Caki2 (cell line): ENCODE data around the gene TOB1. TPM values are rescaled to one million over a fixed set of nuclear protein-coding genes. Genes with fewer than 3 reads are reported as not detected.

Experiments
- DNase-seq: peaks from one replicate; pipeline ENCODE4 v3.0.0-alpha.2; 2015; ENCODE audit warnings: low read depth
- in situ Hi-C: cut with HindIII; loops from 2 replicates; pipeline ENCODE4 v1.10.0; 2016; ENCODE audit warnings: low sequenced_read_pairs, low pct_unique_long_range_greater_than_20kb, mixed read lengths
- total RNA-seq: library from RNA; depleted of rRNA; stranded (reverse); fragments of >200 nt; shearing (Covaris generic); gene quantifications from 2 replicates; pipeline ENCODE4 v1.2.3, GENCODE V29; 2014; ENCODE audit warnings: low replicate concordance

The TOB1 gene
- total RNA-seq, 1 experiment from 2014 or later: 15.6 TPM

DNA sequence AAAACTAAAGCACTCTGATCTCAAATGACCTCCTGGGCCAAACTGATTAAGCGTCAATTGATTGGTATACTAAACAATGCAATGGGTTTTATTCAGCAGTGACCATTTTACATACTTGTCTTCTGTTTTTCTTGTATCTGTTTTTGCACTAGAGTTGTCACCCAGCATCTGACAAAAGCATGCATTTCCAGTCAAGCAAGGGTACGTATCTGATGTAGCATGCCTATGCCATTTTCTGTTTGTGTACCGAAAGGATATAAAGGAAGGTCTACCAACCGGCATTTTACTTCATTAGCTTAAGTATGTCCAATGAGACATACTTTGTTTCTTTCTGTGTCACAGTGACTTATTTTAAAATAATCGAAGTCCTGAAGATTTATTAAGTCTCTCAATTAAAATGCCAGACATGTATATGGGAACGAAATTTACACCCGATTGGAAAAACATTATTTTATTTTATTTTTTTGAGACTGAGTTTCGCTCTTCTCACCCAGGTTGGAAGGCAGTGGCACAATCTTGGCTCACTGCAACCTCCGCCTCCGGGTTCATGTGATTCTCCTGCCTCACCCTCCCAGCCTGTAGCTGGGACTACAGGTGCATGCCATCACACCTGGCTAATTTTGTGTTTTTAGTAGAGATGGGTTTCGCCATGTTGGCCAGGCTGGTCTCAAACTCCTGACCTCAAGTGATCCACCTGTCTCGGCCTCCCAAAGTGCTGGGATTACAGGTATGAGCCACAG is 7.5 kb downstream of the TOB1 start:
- DNase-seq: no peak
- in situ Hi-C loops: no loop called here

DNA sequence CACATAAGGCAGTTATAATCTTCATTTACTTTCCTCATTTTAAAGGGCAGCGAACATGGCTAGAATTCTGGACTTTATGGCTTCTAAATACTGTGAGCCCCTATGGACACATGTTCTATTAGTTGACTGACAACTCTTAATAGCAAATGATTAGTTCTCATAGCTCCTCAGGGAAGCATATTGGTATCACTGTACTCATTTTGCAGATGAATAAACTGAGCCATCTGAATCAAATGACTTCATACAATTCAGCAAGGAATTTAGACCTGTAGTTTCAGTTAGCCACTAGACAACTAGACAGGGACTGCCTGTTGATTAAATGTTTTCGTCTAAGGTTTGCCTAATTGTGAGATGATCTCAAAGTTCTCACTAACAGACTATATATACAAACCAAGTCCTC is 9.7 kb downstream of the TOB1 start:
- in situ Hi-C loops: no loop called here
- no peak for DNase-seq

DNA sequence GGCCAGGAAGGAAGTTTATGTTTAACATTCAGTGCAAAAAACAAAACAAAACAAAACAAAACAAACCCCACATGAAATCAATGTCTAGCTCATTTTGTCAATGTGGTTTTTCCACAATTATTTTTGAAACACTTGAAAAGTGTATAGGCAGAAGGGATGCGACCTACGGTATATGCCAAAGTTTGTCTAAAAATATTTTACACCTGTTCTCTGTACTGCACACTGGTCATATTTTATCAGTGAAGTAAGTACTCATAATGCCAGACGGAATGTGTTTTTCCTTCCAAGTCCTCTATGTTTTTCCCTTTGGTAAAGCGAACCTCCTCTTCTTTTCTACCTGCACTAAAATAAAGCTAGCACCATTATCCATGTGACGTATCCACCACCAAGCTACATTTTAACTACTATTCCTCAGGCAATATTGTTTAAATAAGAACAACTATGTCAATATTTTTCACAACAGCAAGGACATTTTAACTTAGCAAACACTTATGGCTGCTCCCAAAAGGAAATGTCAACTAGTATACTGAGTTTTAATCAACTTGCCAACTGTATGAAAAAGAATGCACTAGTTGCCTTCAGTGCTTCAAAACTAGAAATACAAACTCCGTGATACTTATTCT is 10.3 kb downstream of the TOB1 start:
- in situ Hi-C loops: no loop called here
- no peak for DNase-seq

DNA sequence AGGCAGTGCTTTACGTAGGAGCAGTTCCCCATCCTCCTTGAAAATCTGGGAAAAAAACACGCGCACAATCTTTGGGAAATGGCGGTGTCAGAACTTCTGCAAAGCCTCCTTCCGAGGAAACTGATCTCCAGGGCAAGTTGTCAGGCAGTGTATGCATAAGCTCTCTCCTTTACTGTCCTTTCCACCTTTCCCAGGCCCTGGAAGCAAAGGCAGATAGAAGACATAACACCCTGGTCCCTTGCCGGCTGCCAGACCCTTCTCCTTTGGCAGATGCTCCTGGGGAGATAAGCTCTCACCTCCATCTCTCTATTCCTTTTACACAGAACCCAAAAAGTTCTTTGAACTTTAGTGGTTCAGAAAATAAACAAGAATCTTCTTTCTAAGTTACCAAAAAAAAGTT is 12.4 kb downstream of the TOB1 start:
- no peak for DNase-seq
- in situ Hi-C loops: no loop called here

DNA sequence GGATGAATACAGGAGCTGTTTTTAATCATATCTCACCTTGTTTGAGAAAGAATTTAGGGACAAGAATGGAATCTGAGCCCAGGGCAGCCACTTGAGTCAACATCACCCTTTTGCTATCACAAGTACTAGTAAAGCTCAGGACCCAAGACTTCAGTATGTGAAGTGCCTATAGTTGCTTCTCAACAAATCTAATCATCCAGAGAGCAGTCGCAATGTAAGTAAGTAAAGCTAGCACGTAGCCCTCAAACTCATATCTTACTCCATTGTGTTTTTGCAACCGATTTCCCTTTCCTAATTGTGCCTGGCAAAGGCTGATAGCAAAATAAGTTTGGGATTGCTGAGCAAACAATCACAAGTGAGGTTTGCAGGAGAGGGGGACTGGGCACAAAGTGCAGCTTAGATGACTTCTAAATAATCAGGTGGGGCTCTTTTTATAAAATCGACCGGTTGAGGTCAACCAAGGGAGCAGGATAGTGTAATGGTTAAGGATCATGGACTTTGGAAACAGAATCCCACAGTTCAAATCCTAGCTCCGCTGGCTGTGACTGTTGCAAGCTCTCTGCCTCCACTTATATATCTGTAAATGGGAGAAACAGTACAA is 13.0 kb downstream of the TOB1 start:
- in situ Hi-C loops: no loop called here

DNA sequence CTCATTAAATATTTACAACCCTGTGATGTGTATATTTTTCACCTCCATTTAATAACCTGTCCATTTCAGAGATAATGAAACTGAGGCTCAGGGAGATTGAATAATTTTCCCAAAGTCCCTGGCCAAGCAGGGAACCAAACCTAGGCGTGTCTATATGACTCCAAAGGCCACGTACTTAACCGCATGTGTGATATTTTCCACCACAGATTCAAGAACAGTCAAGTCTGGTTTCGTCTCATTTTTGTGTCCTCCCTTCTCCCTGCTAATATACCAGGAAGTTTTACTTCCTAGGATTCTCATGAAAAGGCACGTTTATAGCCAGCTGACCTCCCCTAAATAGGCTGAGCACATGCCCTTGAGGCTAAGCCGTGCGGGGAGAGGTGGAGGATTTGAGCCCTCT is 15.5 kb downstream of the TOB1 start:
- DNase-seq: no peak
- in situ Hi-C loops: no loop called here

More for the DNA sequence above, 13.0 kb downstream of the TOB1 start:
- DNase-seq: no peak

DNA sequence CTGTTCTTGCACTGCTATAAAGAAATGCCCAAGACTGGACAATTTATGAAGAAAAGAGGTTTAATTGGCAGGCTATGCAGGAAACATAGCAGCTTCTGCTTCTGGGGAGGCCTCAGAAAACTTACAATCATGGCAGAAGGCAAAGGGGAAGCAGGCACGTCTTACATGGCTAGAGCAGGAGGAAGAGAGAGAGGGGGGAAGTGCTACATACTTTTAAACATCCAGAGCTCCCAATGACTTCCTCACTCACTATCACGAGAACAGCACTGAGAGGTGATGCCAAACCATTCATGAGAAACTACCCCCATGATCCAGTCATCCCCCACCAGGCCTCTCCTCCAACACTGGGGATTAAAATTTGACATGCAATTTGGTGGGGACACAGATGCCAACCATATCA is 17.4 kb downstream of the TOB1 start:
- DNase-seq: no peak
- in situ Hi-C loops: no loop called here

DNA sequence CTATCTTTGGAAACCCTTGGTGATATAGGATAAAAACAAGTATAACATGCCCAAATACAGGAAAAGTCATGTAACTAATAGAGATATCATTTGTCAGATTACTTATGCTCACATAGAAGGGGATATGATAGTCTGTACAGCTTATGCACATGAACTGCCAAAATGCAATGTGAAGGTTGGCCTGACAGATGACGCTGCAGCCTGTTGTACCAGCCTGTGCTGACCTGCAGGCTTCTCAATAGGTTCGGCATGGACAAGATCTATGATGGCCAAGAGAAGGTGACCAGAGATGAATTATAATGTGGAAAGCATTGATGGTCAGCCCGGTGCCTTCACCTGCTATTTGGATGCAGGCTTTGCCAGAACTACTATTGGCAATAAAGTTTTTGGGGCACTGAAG is 18.1 kb downstream of the TOB1 start:
- DNase-seq: no peak
- in situ Hi-C loops: no loop called here

DNA sequence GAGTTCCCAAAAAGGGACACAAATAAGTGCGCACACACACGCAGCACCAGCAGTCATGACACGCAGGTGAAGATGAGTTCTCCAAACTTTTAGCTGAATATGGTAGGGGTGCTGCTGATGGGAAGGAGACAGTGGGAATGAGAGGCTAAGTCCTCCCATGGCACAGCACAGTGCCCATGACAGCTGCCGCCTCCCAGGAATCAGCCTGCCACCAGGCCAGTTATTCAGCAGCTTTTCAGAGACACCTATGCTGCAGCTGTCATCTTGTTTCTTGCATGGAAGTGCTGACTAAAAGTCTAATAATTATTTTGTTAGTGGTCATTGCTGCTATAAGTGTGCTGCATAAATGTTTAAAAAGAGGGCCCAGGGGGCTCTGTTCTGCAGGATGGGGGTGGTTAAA is 18.6 kb downstream of the TOB1 start:
- in situ Hi-C loops: no loop called here

DNA sequence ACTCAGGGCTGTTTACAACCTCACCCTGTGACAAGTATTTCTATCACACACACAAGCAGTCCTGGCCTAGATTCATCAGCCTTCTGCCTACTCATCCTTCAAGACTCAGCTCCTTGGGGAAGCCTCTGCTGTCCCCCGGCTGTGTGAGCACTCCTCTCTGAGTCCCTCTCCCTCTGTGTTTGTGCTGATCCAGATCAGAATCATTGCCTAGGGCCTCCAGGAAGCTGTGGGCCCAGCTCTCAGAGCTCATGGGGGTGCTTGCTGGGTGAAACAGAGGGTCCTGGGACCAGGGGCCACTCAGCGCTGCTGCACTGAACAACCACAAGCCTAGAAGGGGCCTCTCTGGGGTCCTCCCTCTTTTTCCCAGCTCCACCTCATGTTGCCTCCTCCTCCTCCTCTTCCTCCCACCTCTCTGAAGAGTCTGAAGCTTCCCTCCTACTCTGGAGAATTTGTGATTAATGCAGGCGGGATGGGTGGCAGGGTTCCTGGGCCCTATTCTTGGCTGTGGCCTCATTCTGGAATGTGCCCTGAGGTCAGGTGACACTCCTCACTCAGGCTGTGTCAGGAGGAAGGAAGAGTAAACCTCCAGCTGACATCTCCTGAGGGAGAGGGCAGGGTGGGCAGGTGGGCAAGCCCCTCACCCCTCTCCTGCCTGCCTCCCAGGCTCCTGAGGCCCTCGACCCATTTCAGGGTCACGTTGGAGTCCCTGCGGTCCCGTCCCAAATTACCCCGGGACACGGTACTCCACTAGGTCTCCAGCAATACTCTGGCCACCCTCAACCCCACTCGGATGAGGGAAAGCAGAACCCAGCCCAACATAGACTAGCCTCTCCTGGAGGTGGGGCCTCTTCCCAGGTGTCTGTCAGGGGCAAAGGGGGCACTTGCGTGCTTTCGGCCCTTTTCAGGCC is 20.7 kb downstream of the TOB1 start:
- DNase-seq: peak; percentile 16
- in situ Hi-C loops: no loop called here

More for the DNA sequence above, 18.6 kb downstream of the TOB1 start:
- DNase-seq: no peak

DNA sequence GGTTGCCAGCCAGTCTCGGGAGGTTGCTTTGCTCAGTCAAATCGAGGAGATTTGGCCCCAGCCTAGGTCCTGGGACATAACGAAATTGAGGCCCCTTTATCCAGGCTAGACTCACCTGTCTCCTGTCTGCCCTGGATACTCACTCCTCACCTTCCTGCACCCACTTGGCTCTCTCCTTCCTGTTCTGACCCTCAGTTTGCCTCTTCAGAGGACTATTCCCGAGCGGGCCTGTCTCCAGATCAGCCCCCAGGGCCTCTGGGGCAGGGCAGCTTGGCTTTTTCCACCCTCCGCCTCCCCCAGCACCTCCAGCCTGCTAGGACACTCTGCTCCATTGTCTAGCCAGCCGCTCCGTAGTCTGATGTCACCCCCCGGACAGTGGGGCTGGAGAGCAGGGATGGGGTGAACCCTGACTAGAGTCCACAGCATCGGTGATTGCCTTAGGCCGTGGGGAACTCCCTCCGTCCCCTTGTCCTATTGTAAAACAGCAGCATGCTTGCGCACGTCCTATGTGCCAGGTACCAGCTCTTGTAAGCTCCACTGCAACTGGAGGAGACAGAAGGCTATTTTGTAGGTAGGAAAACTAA is 21.9 kb downstream of the TOB1 start:
- no peak for DNase-seq
- in situ Hi-C loops: no loop called here

DNA sequence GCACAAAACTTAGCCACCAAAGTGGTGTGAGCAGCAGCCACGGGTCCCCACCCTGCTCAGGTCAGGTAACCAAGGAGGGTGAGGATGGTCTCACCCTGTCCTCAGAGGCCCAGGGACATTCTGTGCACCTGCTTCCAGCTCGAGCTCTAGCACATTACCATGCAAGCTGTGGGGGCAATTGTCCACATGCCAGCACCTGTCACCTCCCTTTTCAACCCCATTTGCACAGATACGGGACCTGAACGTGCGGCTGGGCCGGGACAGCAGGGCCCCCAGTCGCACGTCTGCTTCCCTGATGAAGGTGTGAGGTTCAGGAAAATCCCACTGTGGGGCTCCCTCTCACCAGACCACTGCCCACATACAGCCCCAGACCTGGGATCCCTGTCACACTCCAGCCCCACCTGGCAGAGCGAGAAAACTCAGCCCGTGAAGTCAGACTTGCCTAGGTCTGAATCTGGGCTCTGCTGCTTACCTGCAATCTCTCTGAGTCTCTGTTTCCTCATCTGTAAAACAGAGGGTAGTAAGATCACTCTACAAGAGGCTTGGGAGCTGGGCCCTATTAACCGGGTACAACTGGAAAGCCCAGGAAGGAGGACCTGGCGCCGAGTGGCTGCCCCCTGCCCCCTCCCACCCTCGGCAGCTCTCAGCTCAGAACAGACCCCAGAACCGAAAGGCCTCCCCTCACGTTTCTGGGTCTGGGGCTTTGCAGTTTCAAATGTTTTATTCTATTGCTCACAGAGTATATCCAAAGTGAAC is 22.8 kb downstream of the TOB1 start:
- in situ Hi-C loops: no loop called here

DNA sequence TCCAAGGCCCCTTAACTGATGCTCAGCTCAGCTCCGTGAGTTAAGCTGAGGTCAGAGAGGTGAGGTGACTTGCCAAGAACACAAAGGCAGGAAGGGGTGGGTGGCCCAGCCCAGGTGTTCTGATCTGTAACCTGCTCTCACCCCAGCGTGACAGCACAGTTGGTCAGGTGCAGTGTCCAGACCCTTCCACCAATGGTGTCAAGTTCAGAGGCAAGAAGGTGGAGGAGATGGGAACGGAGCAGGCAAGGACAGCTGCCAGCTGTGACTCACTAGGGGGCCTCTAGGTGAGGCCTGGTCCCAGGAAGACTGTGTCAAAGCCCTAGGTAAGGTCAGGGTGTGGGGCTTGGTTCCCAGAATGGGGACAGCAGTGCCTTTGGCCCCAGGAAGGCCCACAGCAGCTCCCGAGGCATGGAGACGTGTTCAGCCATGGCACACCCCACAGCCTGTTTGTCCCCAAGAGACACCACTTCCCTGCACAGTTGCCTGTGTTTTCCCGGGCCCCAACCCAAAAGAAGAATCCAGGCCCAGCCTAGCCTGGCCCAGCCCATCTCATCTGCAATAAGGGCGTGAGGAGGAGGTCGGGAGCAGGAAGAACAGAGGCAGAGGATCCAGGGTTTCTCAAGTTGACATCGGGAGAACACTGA is 23.5 kb downstream of the TOB1 start:
- DNase-seq: no peak
- in situ Hi-C loops: no loop called here

More for the DNA sequence above, 22.8 kb downstream of the TOB1 start:
- DNase-seq: no peak

DNA sequence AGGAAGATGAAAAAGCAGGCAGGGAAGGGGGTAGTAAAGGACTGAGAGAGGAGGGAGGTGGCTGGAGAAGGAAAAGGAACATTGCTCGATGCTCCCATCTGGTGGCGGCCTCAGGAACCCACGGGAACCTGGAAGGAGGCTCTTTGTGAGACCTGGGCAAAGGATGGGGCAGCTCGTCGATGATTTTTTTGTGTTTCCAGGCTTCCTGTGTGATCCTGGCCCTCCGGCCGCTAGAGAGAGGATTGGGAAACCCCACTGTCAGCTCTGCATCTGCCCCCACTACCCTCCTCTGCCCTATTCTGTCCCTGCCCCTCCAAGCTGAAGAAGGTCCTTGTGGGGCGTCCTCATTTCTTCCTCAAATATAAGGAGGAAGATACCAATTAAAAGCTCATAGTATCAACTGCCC is 24.2 kb downstream of the TOB1 start:
- peak; percentile 66 for DNase-seq
- in situ Hi-C loops: no loop called here

DNA sequence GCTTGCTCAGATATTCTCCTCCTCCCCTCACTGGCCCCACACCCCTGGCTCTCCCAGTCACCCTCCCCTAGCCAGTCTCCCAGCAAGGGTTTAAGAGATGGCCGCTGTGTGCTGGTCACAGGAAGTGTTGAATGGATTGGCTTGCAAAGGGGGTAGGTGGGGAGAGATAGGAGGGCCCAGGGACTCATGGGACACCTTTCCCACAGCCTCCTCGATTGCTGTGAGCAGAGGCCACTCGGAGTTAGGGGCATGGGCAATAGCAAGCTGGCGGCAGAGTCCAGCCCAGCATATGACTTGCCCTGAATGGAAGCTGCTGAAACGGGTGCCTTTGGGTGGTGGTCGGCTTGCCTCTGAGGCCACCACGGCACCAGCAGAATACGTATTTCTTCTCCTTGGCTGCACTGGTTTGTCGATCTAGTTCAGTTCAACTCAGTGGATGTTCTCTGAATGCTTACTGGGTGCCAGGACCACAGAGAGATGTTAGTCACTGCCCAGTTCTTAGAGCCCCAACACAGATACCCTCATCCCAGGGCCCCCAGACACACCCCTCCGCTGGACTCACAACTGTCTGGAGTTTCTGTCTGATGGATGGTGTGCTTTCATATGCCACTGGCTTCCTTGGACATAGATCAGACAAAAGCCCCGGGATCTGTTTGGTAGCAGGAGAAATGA is 24.7 kb downstream of the TOB1 start:
- in situ Hi-C loops: no loop called here

DNA sequence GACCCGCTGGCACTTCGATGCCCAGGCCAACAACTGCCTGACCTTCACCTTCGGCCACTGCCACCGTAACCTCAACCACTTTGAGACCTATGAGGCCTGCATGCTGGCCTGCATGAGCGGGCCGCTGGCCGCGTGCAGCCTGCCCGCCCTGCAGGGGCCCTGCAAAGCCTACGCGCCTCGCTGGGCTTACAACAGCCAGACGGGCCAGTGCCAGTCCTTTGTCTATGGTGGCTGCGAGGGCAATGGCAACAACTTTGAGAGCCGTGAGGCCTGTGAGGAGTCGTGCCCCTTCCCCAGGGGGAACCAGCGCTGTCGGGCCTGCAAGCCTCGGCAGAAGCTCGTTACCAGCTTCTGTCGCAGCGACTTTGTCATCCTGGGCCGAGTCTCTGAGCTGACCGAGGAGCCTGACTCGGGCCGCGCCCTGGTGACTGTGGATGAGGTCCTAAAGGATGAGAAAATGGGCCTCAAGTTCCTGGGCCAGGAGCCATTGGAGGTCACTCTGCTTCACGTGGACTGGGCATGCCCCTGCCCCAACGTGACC is 25.8 kb downstream of the TOB1 start:
- no peak for DNase-seq
- in situ Hi-C loops: no loop called here

More for the DNA sequence above, 24.7 kb downstream of the TOB1 start:
- DNase-seq: no peak
